KBM-7 (cell line): ENCODE data around the gene TRPM2.

Experiments
- DNase-seq: peaks from one replicate; pipeline ENCODE4 v3.0.0-alpha.2; 2015
- in situ Hi-C: fragments of 300-500 bp; cut with MboI; formaldehyde crosslinking; loops from 2 replicates; pipeline ENCODE4 v1.14.3; 2020; ENCODE audit warnings: low sequenced_read_pairs, low pct_unique_long_range_greater_than_20kb, mixed read lengths

The TRPM2 gene

GRCh38 chr21:44418108-44418875 is 64.9 kb downstream of the TRPM2 start:
- DNase-seq: no peak
- in situ Hi-C loops: no loop called here

- no peak for DNase-seq
- in situ Hi-C loops: no loop called here
These were observed 65.4 kb downstream of the TRPM2 start for GRCh38 chr21:44418876-44419230.

- in situ Hi-C loops: no loop called here
- no peak for DNase-seq
These were observed 66.3 kb downstream of the TRPM2 start for GRCh38 chr21:44419679-44420078.

DNA sequence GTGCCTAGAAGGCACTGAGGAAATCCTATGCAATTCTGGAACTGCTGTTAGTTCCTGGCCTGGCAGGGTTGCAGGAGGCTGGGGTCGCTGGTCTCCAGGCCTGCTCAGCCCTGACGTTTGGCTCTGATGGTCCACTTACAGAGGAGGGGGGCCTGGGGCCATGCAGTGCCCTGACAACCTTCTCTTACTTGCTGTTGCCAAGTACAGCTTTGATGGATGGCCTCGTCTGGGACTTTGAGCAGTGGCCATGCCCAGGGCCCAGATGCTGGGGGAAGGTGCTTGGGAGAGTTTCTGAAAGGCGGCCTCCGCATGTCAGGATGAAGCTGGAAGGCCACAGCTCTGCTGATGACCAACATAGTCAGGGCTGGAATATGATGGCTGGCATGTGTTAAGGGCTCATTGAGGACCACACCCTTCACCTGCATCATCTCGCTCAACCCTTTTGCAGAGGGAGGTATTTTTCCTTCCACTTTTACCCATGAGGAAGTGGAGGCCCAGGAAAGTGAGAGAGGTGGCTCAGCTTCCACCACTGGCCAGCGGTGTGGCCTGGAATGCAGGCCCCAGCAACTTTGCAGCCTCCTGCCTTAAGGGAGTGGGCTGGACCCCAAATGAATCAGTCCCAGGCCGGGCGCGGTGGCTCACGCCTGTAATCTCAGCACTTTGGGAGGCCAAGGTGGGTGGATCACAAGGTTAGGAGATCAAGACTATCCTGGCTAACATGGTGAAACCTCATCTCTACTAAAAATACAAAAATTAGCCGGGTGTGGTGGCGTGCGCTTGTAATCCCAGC is 67.2 kb downstream of the TRPM2 start:
- in situ Hi-C loops: no loop called here
- no peak for DNase-seq

- in situ Hi-C loops: no loop called here
- no peak for DNase-seq
These were observed 68.8 kb downstream of the TRPM2 start for GRCh38 chr21:44421901-44422840.

DNA sequence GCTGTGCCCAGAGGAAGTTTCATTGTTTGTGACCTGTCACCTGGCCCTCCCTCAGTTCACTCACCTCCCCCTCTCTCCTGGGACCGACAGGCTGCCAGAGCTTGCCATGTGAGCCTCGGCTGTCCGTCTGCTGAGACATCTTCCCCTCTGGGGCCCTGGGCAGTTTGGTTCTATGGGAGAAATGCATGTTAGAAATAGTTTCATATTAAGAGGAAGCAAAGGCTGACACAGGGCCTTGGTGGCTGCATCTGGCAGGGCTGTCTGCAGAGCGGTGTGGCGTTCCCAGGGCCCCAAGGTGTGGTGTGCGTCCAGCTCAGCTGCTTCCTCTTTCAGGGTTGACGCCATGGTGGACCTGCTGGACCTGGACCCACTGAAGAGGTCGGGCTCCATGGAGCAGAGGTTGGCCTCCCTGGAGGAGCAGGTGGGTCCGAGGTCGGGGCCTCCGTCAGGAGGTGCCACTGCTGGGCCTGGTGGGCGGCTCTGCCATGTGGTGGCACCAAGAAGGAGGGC is 69.9 kb downstream of the TRPM2 start:
- in situ Hi-C loops: no loop called here

GRCh38 chr21:44423941-44424607 is 70.7 kb downstream of the TRPM2 start:
- in situ Hi-C loops: no loop called here
- DNase-seq: no peak

More for the DNA sequence above, 69.9 kb downstream of the TRPM2 start:
- no peak for DNase-seq

DNA sequence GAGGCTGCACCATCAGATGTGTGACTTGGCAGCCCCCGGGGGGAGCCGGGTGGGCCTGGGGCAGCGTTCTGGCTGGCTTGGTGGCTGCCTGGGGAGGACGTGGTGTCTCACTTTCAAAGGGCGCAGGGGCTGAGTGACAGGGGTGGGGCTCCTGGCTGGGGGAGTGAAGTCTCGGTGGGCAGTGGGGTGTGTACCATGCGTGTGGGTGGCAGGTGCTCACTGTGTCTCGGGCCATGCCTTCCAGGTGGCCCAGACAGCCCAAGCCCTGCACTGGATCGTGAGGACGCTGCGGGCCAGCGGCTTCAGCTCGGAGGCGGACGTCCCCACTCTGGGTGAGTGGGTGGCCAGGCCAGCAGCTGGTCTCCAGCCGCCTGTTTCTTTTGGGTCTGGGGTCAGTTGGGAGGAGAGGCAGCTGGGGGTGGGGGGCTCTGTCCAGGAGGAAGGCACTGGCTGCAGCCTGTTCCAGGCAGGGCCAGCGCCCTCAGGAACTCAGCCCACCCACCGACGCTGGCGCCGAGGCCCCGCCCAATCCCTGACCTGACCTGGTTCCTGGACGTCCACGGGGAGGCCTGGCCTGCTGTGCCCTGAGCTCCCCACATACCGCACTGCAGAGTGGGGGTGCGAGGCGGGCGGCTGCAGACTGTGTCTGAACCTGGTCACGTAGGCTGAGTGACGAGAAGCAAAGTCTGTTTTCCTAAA is 71.3 kb downstream of the TRPM2 start:
- no peak for DNase-seq
- in situ Hi-C loops: no loop called here

GRCh38 chr21:44425307-44425894 is 72.0 kb downstream of the TRPM2 start:
- DNase-seq: no peak
- in situ Hi-C loops: no loop called here

DNA sequence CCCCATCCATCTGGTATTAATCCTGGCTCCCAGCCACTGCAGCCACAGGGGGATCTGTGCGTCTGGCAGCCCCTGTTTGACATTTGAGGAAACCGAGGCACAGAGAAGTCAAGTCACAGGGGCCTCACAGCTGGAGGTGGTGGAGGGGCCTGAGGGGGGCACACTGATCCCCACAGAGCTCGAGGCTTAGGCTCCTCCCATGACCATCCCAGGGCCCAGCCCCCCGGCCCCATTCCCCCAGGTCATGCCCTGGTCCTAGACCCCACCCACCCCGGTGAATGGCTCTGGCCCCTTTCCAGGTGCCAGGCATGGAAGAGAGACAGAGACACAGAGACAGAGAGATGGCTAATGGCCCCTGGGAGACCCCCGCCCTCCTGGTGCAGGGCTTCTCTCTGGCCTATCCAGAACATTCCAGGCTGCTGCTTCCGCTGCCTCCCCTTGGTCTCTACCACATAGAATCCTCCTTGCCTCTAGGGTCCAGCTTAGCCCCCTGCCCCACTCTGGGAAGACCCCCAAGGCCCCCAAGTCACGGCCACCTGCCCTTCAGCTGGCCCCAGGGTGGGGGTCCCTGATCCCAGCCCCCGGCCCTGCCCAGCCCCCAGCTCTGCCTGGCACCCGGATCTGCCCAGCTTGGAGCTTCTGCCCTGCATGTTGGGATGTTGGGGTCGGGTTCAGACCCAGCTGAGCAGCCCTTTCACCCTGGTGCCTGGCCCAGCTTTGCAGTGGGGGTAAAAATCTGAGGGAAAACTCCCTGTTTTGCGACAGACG is 72.7 kb downstream of the TRPM2 start:
- in situ Hi-C loops: no loop called here

DNA sequence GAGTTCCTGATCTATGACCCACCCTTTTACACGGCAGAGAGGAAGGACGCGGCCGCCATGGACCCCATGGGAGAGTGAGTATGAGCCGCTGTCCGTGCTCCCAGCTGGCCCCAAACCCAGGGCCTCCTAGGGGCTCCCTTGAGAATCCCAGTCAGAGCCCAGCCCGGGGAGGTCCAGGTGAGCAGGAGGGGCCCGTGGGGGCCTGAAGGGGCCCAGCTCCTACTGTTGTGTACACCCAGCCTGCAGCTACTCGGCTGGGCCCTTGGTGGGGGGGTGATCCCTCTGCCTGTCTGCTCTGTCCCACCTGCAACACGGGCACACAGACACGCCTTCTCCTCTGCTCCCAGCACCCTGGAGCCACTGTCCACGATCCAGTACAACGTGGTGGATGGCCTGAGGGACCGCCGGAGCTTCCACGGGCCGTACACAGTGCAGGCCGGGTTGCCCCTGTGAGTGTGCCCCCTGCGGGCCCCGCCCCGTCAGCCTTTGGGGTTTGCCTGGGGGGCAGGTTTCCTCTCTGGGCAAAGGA is 73.3 kb downstream of the TRPM2 start:
- in situ Hi-C loops: no loop called here

More for the DNA sequence above, 72.7 kb downstream of the TRPM2 start:
- no peak for DNase-seq

GRCh38 chr21:44427241-44428120 is 74.1 kb downstream of the TRPM2 start:
- in situ Hi-C loops: no loop called here
- no peak for DNase-seq

More for the DNA sequence above, 73.3 kb downstream of the TRPM2 start:
- DNase-seq: no peak

- DNase-seq: peak; percentile 77
- in situ Hi-C loops: no loop called here
These were observed 75.0 kb downstream of the TRPM2 start for GRCh38 chr21:44428281-44428960.

- no peak for DNase-seq
- in situ Hi-C loops: no loop called here
These were observed 76.5 kb downstream of the TRPM2 start for GRCh38 chr21:44429894-44430293.

DNA sequence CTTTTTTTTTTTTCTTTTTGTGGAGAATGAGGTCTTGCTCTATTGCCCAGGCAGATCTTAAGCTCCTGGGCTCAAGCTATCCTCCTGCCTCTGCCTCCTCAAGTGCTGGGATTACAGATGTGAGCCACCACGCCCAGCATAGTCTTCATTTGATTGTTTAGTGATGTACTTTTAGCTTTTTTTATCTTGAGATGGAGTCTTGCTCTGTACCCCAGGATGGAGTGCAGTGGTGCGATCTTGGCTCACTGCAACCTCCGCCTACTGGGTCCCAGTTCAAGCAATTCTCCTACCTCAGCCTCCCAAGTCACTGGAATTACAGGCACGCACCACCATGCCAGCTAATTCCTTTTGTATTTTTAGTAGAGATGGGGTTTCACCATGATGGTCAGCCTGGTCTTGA is 77.9 kb downstream of the TRPM2 start:
- in situ Hi-C loops: no loop called here
- no peak for DNase-seq
